ENCODE data around the gene RAPGEF6.

Gene RAPGEF6

DNA sequence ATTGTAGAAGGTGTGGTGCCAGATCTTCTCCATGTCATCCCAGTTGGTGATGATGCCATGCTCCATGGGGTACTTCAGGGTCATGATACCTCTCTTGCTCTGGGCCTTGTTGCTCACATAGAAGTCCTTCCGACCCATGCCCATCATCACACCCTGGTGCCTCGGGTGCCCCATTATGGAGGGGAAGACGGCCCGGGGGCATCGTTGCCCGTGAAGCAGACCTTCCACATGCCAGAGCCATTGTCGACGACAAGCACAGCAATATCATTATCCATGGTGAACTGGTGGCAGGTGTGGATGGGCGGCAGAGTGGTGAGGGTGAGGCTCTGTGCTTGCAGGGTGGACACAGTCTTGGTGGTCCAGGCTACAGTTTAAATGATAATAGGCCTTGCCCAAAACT is 24.8 kb upstream of the RAPGEF6 start:
- Mint-ChIP-seq H3K36me3 (ENCODE audit: low read depth) (peaks cover 56% of the 10 kb centered on the region), H3K4me3 (no peak overlapping the region), H3K4me1 (no peaks in the 10 kb centered on the region), H3K9me3 (no peaks in the 10 kb centered on the region), H3K27ac (no peak overlapping the region), H3K27me3 (no peaks in the 10 kb centered on the region)
- no peak for ATAC-seq
- DNase-seq, result no peak

DNA sequence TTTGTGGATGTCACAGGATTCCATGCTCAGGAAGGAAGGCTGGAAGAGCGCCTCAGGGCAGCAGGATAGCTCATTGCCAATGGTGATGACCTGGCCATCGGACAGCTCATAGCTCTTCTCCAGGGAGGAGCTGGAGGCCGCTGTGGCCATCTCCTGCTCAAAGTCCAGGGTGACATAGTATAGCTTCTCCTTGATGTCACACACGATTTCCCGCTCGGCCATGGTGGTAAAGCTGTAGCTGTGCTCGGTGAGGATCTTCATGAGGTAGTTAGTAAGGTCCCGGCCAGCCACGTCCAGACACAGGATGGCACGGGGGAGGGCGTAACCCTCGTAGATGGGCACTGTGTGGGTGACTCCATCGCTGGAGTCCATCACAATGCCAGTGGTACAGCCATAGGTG is 24.3 kb upstream of the RAPGEF6 start:
- DNase-seq (no peak), ATAC-seq (no peak)
- Mint-ChIP-seq H3K27ac (no peak overlapping the region), H3K27me3 (no peaks in the 10 kb centered on the region), H3K36me3 (ENCODE audit: low read depth) (peaks cover 59% of the 10 kb centered on the region), H3K4me3 (no peak overlapping the region), H3K4me1 (no peaks in the 10 kb centered on the region), H3K9me3 (no peaks in the 10 kb centered on the region)

DNA sequence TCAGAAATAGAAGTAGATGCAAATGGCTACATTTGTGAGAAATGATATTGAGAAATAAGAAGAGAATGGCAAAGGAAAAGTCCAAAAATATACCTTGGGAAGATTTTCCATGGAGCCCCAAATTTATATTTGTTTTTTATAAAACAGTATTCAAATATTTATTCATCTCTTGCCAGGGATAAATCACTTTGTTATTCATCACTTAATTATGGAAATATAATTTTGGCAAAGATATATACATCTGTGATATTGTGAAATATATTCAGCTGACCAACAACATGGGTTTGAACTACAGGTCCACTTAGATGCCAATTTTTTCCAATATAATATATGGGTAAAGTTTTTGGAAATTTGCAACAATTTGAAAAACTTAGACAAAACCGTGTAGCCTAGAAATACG is 19.7 kb upstream of the RAPGEF6 start:
- no peaks in the 10 kb centered on the region for H3K27me3 Mint-ChIP-seq
- peaks cover 50% of the 10 kb centered on the region for H3K36me3 Mint-ChIP-seq (ENCODE audit: low read depth)
- ATAC-seq (no peak), DNase-seq (no peak)
- no peaks in the 10 kb centered on the region for H3K9me3 Mint-ChIP-seq
- H3K27ac Mint-ChIP-seq, result no peak overlapping the region
- H3K4me1 Mint-ChIP-seq, result no peaks in the 10 kb centered on the region
- H3K4me3 Mint-ChIP-seq, result no peak overlapping the region

DNA sequence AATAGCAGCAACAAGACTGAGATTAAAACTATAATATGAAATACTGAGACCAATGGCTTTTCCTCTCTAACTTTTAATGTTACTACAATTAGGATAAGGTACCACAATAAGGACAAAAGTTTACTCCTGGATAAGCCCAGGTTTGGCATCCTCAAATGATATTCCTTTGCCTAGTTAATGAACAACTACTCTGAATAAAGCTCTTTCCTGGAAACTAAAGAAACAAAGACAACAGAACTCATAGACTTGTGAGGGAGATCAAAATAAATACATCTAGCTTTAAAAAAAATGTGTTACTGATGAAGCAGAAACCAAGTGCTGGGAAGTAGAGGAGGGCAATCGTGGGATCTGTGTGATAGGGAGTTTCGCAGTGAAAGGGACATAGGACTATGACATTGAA is 19.3 kb upstream of the RAPGEF6 start:
- Mint-ChIP-seq H3K4me1 (no peaks in the 10 kb centered on the region), H3K4me3 (no peak overlapping the region), H3K36me3 (ENCODE audit: low read depth) (peaks cover 48% of the 10 kb centered on the region)

DNA sequence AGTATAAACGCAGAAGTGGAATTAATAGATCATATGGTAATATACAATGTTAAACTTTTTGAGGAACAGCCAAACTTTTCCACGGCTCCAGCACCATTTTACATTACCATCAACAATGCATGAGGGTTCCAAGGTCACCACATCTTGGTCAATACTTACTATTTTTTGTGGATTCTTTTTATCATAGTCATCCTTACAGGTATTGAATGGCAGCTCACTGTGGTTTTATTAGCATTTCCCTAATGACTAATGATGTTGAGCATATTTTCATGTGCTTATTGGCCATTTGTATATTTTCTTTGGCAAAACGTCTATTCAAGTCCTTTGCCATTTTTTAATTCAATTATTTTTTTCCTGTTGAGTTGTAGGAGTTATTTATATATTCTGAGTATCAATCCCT is 14.1 kb upstream of the RAPGEF6 start:
- H3K36me3 Mint-ChIP-seq (ENCODE audit: low read depth), result peaks cover 36% of the 10 kb centered on the region
- H3K27me3 Mint-ChIP-seq, result no peaks in the 10 kb centered on the region
- no peak for DNase-seq
- no peak overlapping the region for H3K27ac Mint-ChIP-seq
- H3K9me3 Mint-ChIP-seq, result no peaks in the 10 kb centered on the region
- ATAC-seq, result no peak
- peaks cover 2% of the 10 kb centered on the region for H3K4me1 Mint-ChIP-seq
- H3K4me3 Mint-ChIP-seq, result no peak overlapping the region

More for the DNA sequence above, 19.3 kb upstream of the RAPGEF6 start:
- DNase-seq, result no peak
- no peak for ATAC-seq
- H3K27ac Mint-ChIP-seq, result no peak overlapping the region
- H3K27me3 Mint-ChIP-seq, result no peaks in the 10 kb centered on the region
- H3K9me3 Mint-ChIP-seq, result no peaks in the 10 kb centered on the region

DNA sequence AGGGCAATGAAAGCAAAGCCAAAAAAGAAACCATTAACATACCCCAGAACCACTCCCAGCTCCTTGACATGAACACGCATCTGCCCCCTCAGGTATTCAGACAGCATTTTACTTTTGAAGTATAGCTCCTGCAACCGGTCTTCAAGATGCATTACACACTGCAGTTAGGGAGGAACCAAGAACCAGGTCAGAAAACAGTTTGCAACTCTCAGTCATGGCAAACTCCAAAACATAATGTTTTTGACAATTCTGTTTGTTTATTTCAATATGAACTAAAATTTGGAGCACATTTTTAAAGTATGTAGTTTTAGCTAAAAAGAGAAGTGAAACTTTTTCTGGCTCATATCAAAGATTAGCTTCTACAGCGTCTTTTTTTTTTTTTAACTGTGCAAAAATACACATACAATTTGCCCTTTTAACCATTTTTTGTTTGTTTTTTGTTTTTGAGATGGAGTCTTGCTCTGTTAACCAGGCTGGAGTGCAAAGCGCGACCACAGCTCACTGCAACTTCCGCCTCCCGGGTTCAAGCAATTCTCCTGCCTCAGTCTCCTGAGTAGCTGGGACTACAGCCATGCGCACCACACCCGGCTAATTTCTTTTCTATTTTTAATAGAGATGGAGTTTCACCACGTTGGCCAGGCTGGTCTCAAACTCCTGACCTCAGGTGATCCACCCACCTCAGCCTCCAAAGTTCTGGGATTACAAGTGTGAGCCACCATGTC is 12.2 kb upstream of the RAPGEF6 start:
- Mint-ChIP-seq H3K27ac (no peak overlapping the region), H3K9me3 (no peaks in the 10 kb centered on the region), H3K4me1 (peaks cover 2% of the 10 kb centered on the region), H3K27me3 (no peaks in the 10 kb centered on the region), H3K36me3 (ENCODE audit: low read depth) (peaks cover 33% of the 10 kb centered on the region), H3K4me3 (no peak overlapping the region)
- ATAC-seq, result no peak
- DNase-seq, result no peak

DNA sequence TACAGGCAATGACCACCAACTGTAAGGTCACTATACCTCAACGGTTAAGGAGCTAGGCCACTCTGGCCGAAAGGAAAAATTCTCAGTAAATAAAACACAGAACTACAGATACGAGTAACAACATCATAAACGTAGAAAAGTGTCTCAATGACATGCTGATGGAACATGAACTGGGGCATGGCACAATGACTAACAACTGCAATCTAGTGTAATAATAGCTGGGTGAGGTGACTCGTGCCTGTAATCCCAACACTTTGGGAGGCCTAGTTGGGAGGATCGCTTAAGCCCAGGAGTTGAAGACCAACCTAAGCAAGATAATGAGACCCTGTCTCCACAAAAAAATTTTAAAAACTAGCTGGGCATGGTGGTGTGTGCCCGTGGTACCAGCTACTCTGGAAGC is 9.8 kb upstream of the RAPGEF6 start:
- DNase-seq (no peak), ATAC-seq (no peak)
- Mint-ChIP-seq H3K27ac (no peak overlapping the region), H3K4me3 (no peak overlapping the region), H3K27me3 (no peaks in the 10 kb centered on the region), H3K4me1 (peaks cover 13% of the 10 kb centered on the region), H3K36me3 (ENCODE audit: low read depth) (peaks cover 13% of the 10 kb centered on the region), H3K9me3 (no peaks in the 10 kb centered on the region)

DNA sequence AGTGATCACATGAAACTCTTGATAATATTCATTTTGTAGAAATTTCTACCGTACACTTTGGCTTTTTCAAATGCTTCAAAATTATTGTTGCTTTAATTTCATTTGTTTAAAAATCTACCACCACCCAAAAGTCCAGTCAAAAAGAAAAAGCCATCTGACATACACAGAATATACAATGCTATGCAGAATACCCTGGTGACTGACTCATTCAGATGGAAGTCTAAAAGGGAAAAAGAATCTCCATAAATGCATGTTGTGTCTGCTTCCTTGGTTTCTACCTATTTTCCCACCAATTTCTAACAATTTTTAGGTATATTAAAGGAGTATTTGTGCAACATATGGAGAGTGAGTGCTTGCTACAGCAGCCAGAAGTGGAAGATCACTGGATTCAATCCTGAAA is 9.3 kb upstream of the RAPGEF6 start:
- Mint-ChIP-seq H3K36me3 (ENCODE audit: low read depth) (peaks cover 10% of the 10 kb centered on the region), H3K27ac (no peak overlapping the region), H3K4me3 (no peak overlapping the region), H3K27me3 (no peaks in the 10 kb centered on the region), H3K9me3 (no peaks in the 10 kb centered on the region), H3K4me1 (peaks cover 17% of the 10 kb centered on the region)
- ATAC-seq (no peak), DNase-seq (no peak)

DNA sequence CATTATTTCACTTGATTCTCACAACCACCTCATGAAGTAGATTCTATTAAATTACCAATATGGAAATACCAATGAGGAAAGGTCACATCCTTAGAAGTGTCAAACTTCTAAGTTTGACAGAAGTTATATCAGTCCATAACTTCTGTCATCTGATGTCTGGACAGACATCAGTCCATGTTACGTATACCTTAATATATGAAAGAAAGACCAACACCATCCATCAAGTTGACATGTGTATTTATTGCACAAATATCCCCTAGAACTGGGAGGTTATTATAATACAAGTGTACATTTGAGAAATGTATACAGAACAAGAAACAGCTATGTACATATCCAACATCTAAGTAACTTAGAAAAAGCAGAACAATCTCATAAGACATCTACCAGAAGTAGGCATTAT is 6.5 kb upstream of the RAPGEF6 start:
- Mint-ChIP-seq H3K36me3 (ENCODE audit: low read depth) (peaks cover 10% of the 10 kb centered on the region), H3K9me3 (no peaks in the 10 kb centered on the region), H3K27ac (no peak overlapping the region), H3K27me3 (no peaks in the 10 kb centered on the region), H3K4me1 (peaks cover 24% of the 10 kb centered on the region), H3K4me3 (no peak overlapping the region)
- ATAC-seq (no peak), DNase-seq (no peak)

DNA sequence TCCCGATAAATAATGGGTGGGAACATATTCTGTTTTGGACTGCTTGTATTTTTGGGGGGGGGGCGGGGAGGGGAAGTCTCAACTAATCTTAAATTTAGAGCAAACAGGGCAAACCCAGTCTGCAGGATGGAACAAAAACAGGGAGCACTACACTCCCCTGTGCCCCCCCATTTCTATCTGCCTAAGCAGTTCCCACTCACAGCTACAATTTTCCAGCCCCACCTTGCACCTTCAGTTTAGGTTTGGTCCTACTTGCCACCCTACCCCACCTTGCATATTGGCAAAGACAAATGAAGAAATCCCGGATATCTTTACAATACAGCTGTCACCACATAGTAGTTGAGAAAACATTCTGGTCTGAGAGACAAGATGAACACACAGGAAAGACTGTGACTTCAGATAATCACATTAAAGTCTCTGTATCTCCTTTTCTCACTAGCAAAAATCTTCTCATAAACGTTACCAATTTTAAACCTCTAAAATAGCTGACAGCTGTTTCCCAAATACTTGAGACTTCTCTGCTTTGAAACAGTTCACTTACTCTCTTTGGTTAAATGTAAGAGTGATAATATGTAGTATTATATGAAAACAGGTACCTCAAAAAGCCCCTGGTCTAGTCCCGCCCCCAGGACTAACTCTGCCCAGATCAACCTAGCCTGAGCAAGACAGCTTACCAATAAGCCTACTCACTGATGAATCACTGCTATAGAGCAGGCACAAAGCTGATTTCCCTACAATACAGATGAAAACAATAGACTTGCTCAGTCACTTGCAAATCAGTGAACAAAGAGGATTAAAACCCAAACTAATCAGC is 5.2 kb upstream of the RAPGEF6 start:
- DNase-seq (peak; percentile 49), ATAC-seq (peak; percentile 98)
- no peaks in the 10 kb centered on the region for H3K9me3 Mint-ChIP-seq
- H3K4me3 Mint-ChIP-seq, result peak overlapping the region; percentile 33
- no peaks in the 10 kb centered on the region for H3K27me3 Mint-ChIP-seq
- H3K36me3 Mint-ChIP-seq (ENCODE audit: low read depth), result peaks cover 8% of the 10 kb centered on the region
- peak overlapping the region; percentile 63 for H3K27ac Mint-ChIP-seq
- H3K4me1 Mint-ChIP-seq, result peaks cover 30% of the 10 kb centered on the region

DNA sequence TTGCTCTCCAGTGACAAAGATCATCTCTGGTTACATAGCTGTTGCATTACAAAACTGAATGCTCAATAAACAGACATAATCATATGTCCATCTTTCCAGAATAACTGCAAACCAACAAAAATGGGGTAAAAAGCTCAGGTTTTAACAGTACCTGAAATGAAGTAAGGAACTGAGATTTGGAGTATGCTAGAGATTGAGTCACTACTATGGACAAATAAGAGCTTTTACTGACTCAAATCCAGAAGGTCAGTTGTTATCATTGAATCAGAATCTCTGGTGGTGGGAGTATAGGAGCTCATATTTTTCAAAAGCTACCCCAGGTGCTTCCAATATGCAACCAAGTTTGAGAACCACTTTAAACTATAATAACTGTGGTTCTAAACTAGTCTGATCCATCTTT is 4.1 kb upstream of the RAPGEF6 start:
- peaks cover 6% of the 10 kb centered on the region for H3K36me3 Mint-ChIP-seq (ENCODE audit: low read depth)
- DNase-seq, result no peak
- H3K27ac Mint-ChIP-seq, result peak overlapping the region; percentile 63
- H3K27me3 Mint-ChIP-seq, result no peaks in the 10 kb centered on the region
- no peak for ATAC-seq
- no peaks in the 10 kb centered on the region for H3K9me3 Mint-ChIP-seq
- H3K4me1 Mint-ChIP-seq, result peaks cover 35% of the 10 kb centered on the region
- H3K4me3 Mint-ChIP-seq, result no peak overlapping the region

DNA sequence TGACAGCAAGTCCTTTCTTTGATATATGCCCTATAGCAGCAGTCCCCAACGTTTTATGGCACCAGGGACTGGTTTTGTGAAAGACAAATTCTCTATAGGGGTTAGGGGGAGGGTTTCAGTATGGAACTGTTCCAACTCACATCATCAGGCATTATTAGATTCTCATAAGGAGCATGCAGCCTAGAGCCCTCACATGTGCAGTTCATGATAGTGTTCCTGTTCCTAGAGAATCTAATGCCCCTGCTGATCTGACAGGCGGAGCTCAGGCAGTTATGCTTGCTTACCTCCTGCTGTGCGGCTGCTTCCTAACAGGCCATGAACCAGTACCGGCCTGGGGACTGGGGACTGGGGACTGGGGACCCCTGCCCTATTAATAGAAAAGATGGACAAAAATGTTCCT is 2.7 kb upstream of the RAPGEF6 start:
- Mint-ChIP-seq H3K4me3 (no peak overlapping the region), H3K27me3 (no peaks in the 10 kb centered on the region), H3K4me1 (peaks cover 41% of the 10 kb centered on the region), H3K9me3 (no peaks in the 10 kb centered on the region), H3K27ac (no peak overlapping the region), H3K36me3 (ENCODE audit: low read depth) (peaks cover 5% of the 10 kb centered on the region)
- DNase-seq (no peak), ATAC-seq (no peak)

DNA sequence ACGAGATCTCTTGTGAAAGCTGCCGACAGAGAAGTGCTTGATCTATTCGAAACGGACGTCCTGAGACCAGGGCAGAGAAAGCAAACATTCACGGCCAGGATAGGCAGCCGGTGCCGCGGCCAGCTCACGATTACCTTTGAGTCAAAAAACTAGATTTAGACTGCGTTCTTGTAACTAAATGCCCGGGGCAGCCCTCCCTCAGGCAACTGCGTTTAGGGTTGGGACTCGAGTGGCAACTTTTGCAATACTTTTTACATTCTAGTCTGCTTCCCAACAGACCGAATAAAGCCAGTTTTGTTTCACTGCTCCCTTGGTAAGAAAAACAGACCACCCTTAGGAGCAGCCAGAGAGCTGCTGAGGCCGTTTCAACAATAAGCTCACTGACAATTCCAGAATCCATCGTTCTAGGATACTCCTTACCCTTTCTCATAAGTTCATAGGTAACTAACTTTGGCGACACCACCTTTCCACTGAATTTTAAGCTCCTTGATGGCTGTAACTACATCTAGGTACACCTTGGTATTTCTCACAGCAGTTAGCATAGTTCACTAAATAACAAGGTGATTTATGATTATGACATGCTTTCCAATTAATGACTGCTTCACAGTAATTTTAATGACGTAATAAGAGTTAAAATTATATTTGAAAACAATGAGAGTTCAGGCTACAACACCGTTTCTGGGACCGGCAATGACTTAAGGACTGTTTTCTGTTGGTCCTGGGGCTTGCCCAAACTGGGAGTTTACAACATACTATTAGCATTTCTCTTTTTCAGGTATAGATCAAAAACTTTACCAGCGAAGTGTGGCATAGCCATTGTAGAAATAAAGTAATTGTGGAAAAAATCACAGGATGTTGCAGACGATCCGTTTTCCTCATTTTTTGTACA is 899 bp upstream of the RAPGEF6 start:
- ATAC-seq (no peak), DNase-seq (no peak)
- Mint-ChIP-seq H3K4me3 (peak overlapping the region; percentile 99), H3K9me3 (no peaks in the 10 kb centered on the region), H3K27me3 (no peaks in the 10 kb centered on the region), H3K36me3 (ENCODE audit: low read depth) (peaks cover 5% of the 10 kb centered on the region), H3K4me1 (peaks cover 41% of the 10 kb centered on the region), H3K27ac (peak overlapping the region; percentile 97)

DNA sequence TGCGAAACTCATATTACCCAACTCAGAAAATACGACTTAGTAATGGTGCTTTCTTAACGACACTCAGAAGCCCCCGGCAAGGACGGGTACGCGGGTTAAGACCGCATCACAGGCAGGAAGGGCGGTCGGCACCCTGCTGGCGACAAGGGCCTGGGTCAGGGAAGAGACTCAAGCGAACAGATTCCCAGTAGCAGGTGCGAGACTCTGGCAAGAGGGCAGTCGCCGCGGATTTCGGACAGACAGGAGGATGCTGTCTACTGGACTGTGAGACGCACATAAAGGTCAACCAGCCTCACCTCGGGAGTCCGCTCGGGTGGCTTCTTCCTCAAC is 398 bp downstream of the RAPGEF6 start:
- H3K4me1 Mint-ChIP-seq, result peaks cover 28% of the 10 kb centered on the region
- DNase-seq (peak; percentile 63), ATAC-seq (peak; percentile 20)
- H3K4me3 Mint-ChIP-seq, result peak overlapping the region; percentile 99
- peaks cover 5% of the 10 kb centered on the region for H3K36me3 Mint-ChIP-seq (ENCODE audit: low read depth)
- no peaks in the 10 kb centered on the region for H3K27me3 Mint-ChIP-seq
- H3K27ac Mint-ChIP-seq, result peak overlapping the region; percentile 97
- H3K9me3 Mint-ChIP-seq, result no peaks in the 10 kb centered on the region

DNA sequence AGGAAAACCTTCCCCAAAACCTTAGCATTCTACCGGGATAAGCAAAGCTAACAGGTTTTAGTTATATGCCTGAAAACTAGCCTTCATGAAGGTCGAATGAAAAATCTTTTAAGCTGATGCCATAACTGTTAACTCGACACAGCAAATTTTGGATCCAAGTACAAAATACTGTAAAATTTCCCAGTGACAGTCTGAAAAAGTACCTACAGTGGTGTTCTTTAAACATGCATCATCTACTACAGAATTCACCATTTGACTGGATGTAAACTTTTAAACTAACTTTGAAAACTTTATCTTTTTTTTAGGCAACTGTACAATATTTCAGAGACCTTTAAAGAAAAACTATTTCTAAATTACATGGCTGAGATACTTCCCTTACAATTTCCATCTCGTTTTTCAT is 791 bp downstream of the RAPGEF6 start:
- Mint-ChIP-seq H3K9me3 (no peaks in the 10 kb centered on the region), H3K4me3 (peak overlapping the region; percentile 99), H3K36me3 (ENCODE audit: low read depth) (peaks cover 5% of the 10 kb centered on the region), H3K4me1 (peaks cover 24% of the 10 kb centered on the region), H3K27ac (peak overlapping the region; percentile 97), H3K27me3 (no peaks in the 10 kb centered on the region)
- ATAC-seq, result no peak
- DNase-seq, result no peak

All from activated naive CD8-positive, alpha-beta T cell treated with anti-CD3 and anti-CD28 coated beads, Interleukin-2, amount 50 U/mL, for 24 hours (primary cell).